Stimulated activated CD8-positive, alpha-beta memory T cell treated with anti-CD3 and anti-CD28 coated beads, Interleukin-12 subunit alpha, Interleukin-12 subunit beta, amount 100 ng/mL, for 24 hours (primary cell): Measurements from ENCODE around the gene ADPRS.

ENCODE experiments used
- DNase-seq: peaks from one replicate; pipeline ENCODE4 v3.0.0-alpha.2; 2020; ENCODE audit errors: extremely low read depth

Gene ADPRS

DNA sequence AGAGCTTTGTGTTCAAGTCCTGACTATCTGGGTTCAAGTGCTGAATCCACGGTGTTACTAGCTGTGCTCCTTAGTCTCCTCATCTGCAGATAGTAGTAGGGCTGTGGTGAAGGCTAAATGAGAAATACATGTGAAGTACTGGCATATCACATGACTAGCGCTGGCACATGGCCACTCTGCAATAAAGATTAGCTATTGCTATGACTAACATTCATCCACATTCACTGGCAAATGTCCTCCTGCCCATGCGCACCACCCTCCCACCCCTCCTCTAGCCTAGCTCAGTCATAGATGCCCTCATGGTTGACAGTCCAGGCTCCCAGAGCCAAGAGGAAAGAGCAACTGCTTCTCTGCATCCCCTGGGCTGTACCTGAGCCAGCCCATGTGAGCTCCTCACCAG lies 44.8 kb downstream of the ADPRS start:
- no peak for DNase-seq

DNA sequence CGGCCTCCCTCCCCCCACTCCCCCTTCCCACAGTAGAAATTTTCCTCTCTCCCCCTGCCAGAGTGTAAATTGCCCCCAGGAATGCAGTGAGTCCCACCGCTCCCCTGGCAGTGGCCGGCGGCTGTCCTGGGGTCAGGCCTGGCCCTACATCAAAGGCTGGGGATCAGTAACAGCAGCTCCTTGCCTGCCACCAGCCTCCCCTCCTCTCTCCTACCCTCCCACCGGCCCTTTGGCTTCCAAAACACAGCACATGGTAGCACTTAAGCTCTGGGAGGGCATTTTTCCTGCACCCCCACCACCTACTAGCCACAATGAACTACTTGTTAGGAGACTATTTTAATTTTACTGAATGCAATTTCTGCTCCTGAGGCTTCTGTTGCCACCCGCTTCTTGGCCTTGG lies 45.3 kb downstream of the ADPRS start:
- DNase-seq = no peak

DNA sequence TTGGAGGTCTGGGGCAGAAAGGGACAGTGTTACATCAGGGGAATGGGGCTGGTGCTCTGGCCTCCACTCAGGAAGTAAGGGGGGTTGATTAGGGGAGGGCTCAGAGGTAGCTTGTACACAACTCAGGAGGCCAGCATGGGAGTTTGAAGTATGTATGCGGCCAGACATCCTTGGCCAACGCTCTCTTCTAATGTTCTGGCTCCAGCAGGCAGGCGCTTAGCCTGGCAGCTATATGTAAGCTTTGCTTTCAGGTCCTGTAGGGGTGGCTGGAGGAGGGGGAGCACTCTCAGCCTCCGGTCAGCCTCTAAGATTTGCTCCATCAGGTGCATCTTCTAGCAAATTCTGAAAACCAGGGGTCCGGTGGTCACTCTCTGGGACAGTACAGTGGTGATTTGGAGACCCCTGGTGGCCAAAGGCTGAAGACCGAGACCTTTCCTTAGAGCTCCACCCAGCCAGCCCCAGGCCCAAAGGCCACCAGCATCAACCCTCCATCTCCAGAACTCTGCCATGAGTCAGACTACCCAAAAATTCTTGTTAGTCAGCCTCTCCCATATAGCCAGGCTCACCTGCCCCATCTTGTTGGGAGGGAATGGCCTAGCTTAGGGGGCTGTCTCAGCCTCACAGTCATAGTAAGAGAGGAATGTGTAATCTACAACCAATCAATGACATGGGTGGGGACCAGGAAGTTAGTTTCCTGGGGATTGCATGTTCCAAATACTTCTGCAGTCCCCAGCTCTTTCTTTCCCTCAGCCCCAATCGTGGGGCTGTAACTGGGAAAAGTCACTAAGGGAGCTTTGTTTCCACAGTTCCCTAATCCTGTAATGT lies 46.0 kb downstream of the ADPRS start:
- DNase-seq = no peak

DNA sequence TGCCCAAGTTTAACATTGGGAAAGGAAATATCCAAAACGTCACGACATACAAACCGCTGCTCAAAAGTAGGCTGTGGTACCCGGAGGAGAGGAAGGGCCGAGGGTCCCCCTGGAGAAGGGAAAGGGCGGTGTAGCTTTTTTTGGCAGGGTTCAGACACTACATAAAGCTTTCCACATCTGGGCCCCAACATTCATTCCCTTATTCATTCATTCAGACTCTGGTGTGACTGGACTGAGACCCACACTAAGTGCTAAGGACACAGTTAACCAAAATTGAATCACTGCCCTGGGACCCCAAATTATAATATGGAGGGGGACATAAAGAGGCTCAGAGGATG lies 46.6 kb downstream of the ADPRS start:
- DNase-seq = no peak

DNA sequence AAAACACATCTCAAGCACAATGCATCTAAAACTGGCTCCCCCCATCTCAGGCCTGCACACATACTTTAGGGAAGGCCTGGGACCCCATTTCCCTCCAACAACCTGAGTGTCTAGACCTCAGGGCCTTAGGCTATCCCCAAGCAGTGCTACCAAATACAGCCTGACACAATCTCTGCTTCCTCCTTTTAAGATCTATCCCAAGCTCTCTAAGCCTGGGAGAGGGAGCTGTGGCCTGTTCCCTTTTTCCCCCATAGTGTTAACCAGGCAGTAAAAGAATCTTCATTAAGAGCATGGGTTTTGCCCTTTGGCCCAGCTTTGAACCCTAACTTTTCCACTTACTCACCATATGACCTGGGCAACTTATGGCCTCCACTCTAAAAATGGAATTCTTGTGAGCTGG lies 47.1 kb downstream of the ADPRS start:
- no peak for DNase-seq

DNA sequence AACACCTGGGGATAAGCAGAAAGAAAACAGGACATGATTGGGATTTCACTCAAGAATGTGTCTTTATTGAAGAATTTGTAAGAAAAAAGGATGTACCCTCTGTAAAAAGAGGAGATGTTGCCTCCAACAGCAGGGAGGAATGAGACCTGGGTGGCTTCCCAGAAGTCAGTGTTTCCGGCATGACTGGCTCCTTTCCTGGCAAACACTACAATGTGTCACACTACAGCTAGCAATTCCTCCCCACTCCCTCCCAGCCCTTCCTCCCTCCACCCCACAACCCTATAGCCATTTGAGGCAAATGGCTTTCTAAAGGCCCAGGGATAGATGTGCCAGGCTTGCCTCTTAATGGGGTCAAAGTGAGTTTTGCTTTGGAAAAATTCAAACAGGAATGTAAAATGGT lies 47.8 kb downstream of the ADPRS start:
- DNase-seq = no peak

DNA sequence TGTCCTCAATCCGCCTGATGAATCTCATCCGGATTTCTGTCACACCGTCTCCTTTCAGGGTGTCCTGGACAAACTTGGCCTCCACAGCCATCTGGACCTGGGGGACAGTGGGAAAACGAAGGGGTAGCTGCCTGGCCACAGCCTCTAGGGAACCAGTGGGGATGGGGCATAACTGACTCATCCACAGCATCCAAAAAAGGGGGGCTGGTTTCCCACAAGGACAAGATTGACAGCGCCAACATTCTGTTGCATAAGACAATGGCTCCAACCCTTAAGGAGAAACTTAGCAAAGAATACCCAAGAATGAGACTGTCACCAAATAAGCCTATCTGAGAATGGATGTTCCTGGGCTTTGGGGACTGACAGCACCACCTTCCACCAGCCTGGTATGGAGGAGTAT lies 48.5 kb downstream of the ADPRS start:
- DNase-seq = no peak

DNA sequence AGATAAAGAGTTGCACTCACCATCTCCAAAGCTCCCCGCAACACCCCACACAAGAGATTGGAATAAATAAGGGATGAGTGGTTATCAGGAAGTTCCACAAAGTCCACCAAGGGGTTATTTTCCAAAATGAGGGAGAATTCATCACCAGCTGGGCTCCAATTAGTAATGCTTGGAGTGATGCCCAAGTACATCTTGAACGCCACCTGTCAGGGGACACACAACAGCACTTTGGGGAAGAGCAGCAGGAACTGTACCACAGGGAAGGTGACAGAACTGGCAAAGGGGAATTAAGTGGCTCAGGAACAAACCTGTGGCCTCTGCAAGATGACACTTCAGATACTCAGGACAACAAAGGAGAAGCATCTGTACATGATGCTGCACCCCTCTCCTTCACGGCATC lies 49.1 kb downstream of the ADPRS start:
- no peak for DNase-seq

DNA sequence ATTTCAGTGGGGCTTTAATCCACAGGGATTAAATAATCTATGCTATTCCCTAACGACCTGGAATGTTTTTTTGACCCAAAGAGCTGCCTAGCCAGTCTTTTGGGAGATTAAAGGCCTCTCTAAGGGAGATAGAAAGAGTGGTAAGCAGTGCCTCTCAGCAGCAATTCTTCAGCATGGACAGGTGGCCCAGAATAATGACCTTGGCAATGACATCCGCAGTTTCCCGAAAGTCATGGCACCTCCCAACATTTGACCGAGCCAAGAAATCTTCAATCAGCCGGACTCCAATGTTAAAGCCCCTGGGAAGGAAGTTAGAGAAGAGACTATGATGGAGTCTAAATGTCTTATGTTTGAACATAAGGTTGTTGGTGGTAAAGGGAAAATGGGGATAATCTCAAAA lies 50.8 kb downstream of the ADPRS start:
- no peak for DNase-seq

DNA sequence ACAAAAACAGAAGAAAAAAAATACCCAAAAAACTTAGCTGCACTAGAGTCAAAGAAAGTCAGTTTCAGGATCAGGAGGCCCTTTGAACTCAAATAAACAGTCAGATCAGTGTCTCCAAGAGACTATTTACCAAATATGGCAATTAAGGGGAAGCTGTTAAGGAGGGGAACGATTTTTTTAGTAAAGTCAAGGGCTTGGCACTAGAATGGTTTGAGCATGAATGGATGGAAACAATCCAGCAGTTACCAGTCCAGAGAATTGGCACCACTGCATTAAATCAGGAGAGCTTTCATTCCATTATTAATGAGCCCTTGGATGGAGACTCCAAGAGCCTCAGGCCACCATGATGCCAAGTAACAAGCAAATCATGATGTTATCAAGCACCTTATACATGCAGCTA lies 53.4 kb downstream of the ADPRS start:
- no peak for DNase-seq

DNA sequence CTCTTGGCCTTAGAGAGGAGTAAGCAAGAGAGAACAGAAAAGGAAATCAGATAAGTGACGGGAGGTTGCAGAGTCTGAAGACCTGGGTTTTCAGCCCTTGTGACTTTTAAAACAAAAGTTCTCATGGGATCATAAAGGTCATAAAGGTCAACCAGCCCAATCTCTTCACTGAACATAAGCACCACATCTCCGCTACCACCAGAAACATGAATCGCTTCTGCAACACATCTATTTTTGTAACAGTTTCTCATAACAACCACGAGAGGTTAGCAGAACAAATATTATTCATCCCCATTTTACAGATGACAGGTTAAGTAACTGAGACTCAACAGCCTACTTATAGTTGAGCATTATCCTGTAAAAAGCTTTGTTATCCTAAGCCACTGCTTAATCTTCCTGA lies 54.7 kb downstream of the ADPRS start:
- no peak for DNase-seq
